HG03469 (cell line): ENCODE results near the gene GABRB1.

ENCODE experiments used
- ATAC-seq: cut with Tn5 transposase; IDR thresholded peaks from one replicate; pipeline ENCODE4 v1.9.1; 2021; ENCODE audit warnings: mild to moderate bottlenecking, moderate library complexity, moderate number of reproducible peaks; ENCODE audit not compliant: unreplicated experiment

GABRB1 gene

GRCh38 chr4:47031011-47031678 lies at the start of gene GABRB1:
GABRB1 (plus strand) TSS chr4:47031567.
- ATAC-seq: no peak

- ATAC-seq: no peak
Observed at GRCh38 chr4:46984781-46985180, 46.6 kb upstream of the GABRB1 start.

- ATAC-seq: no peak
Observed at GRCh38 chr4:46986922-46987638, 44.3 kb upstream of the GABRB1 start.

GRCh38 chr4:46992338-46992737 lies 39.0 kb upstream of the GABRB1 start:
- no peak for ATAC-seq

GRCh38 chr4:46993075-46994006 lies 38.0 kb upstream of the GABRB1 start, which contains the start of gene GABRA4:
GABRA4 (minus strand) TSS chr4:46993581; CDS start chr4:46993424, 157 bp downstream.
- no peak for ATAC-seq

GRCh38 chr4:46994007-46994405 lies 37.4 kb upstream of the GABRB1 start:
- ATAC-seq: no peak

GRCh38 chr4:46999566-46999965 lies 31.8 kb upstream of the GABRB1 start:
- no peak for ATAC-seq

- no peak for ATAC-seq
Observed at GRCh38 chr4:47000406-47000805, 31.0 kb upstream of the GABRB1 start.

- ATAC-seq: peak; percentile 87
Observed at GRCh38 chr4:47002580-47002979, 28.8 kb upstream of the GABRB1 start.

GRCh38 chr4:47010347-47010911 lies 20.9 kb upstream of the GABRB1 start:
- ATAC-seq: no peak

GRCh38 chr4:47010912-47011446 lies 20.4 kb upstream of the GABRB1 start:
- ATAC-seq: peak; percentile 94

GRCh38 chr4:47012676-47013075 lies 18.7 kb upstream of the GABRB1 start:
- ATAC-seq: no peak

GRCh38 chr4:47013373-47013772 lies 18.0 kb upstream of the GABRB1 start:
- no peak for ATAC-seq

- no peak for ATAC-seq
Observed at GRCh38 chr4:47017081-47017480, 14.3 kb upstream of the GABRB1 start.

- no peak for ATAC-seq
Observed at GRCh38 chr4:47017494-47017893, 13.9 kb upstream of the GABRB1 start.

GRCh38 chr4:47031751-47032404 lies 511 bp downstream of the GABRB1 start:
- ATAC-seq: no peak

- peak; percentile 87 for ATAC-seq
Observed at GRCh38 chr4:47032405-47033106, 1.2 kb downstream of the GABRB1 start.

- ATAC-seq: no peak
Observed at GRCh38 chr4:47038263-47038662, 6.9 kb downstream of the GABRB1 start.

GRCh38 chr4:47040828-47041227 lies 9.5 kb downstream of the GABRB1 start:
- ATAC-seq: no peak

- no peak for ATAC-seq
Observed at GRCh38 chr4:47043821-47044220, 12.5 kb downstream of the GABRB1 start.
